Fibroblast of skin of right biceps (primary cell): ENCODE results near the gene ZNF536.
A peak's percentile ranks its signal among the peaks of the same experiment; 100 is the strongest.
"Not testable (repeated sequence)": the region's sequence is repeated elsewhere in the genome, so short reads cannot be mapped to it uniquely, and the experiment has no call there.

Source experiments
- DNase-seq: peaks from one replicate; pipeline ENCODE4 v3.0.0-alpha.2; 2013

ZNF536 gene

GRCh38 chr19:30449673-30450072 is 77.5 kb downstream of the ZNF536 start:
- DNase-seq: no peak

- peak; percentile 77 for DNase-seq
These were observed 77.9 kb downstream of the ZNF536 start for GRCh38 chr19:30450100-30450499.

GRCh38 chr19:30450835-30451321 is 78.7 kb downstream of the ZNF536 start:
- DNase-seq: no peak

GRCh38 chr19:30452931-30453330 is 80.7 kb downstream of the ZNF536 start:
- no peak for DNase-seq

GRCh38 chr19:30453743-30454142 is 81.6 kb downstream of the ZNF536 start:
- DNase-seq: no peak

- DNase-seq: no peak
These were observed 83.7 kb downstream of the ZNF536 start for GRCh38 chr19:30455881-30456280.

- no peak for DNase-seq
These were observed 85.3 kb downstream of the ZNF536 start for GRCh38 chr19:30457484-30457883.

GRCh38 chr19:30459859-30460258 is 87.7 kb downstream of the ZNF536 start:
- DNase-seq: no peak

GRCh38 chr19:30464162-30464561 is 92.0 kb downstream of the ZNF536 start:
- no peak for DNase-seq

GRCh38 chr19:30466598-30466997 is 94.4 kb downstream of the ZNF536 start:
- not testable (repeated sequence) for DNase-seq

GRCh38 chr19:30467239-30467638 is 95.1 kb downstream of the ZNF536 start:
- no peak for DNase-seq

GRCh38 chr19:30469774-30470173 is 97.6 kb downstream of the ZNF536 start:
- DNase-seq: no peak

GRCh38 chr19:30471441-30471840 is 99.3 kb downstream of the ZNF536 start:
- no peak for DNase-seq

- no peak for DNase-seq
These were observed 101.2 kb downstream of the ZNF536 start for GRCh38 chr19:30473334-30473867.

GRCh38 chr19:30476997-30477396 is 104.8 kb downstream of the ZNF536 start:
- DNase-seq: no peak

- DNase-seq: peak; percentile 54
These were observed 107.0 kb downstream of the ZNF536 start for GRCh38 chr19:30479231-30479630.

GRCh38 chr19:30480097-30480496 is 107.9 kb downstream of the ZNF536 start:
- DNase-seq: no peak

GRCh38 chr19:30481063-30481462 is 108.9 kb downstream of the ZNF536 start:
- no peak for DNase-seq

- no peak for DNase-seq
These were observed 109.6 kb downstream of the ZNF536 start for GRCh38 chr19:30481823-30482222.

- no peak for DNase-seq
These were observed 110.8 kb downstream of the ZNF536 start for GRCh38 chr19:30482956-30483355.

GRCh38 chr19:30486250-30486649 is 114.1 kb downstream of the ZNF536 start:
- not testable (repeated sequence) for DNase-seq

- DNase-seq: no peak
These were observed 115.0 kb downstream of the ZNF536 start for GRCh38 chr19:30487178-30487577.

- peak; percentile 62 for DNase-seq
These were observed 116.0 kb downstream of the ZNF536 start for GRCh38 chr19:30488191-30488590.

GRCh38 chr19:30490760-30491159 is 118.6 kb downstream of the ZNF536 start:
- no peak for DNase-seq

- peak; percentile 40 for DNase-seq
These were observed 120.5 kb downstream of the ZNF536 start for GRCh38 chr19:30492586-30493270.
